ENCODE results near the gene FAM200A.

FAM200A gene

GRCh38 chr7:99499721-99500636 lies 51.9 kb downstream of the FAM200A start, which contains the start of gene ZNF394:
Gene ZNF394 (minus strand): TSS chr7:99500281. CDS start chr7:99500093, 188 bp downstream.
- peak; percentile 70 for DNase-seq

- no peak for DNase-seq
Observed at GRCh38 chr7:99499371-99499720, 52.6 kb downstream of the FAM200A start.

- no peak for DNase-seq
Observed at GRCh38 chr7:99498546-99498944, 53.4 kb downstream of the FAM200A start.

GRCh38 chr7:99497766-99498545 lies 54.0 kb downstream of the FAM200A start:
- DNase-seq = no peak

Data from NCI-H510A (cell line).